GM12891 (cell line): Measurements from ENCODE around the gene MRFAP1. TPM values are rescaled to one million over a fixed set of nuclear protein-coding genes. Genes with fewer than 3 reads are reported as not detected.

ENCODE experiments used
- DNase-seq: peaks from one replicate; pipeline ENCODE4 v3.0.0; 2011; ENCODE audit warnings: low spot score; ENCODE audit not compliant: insufficient read length
- FAIRE-seq: peaks from 2 replicates; lab custom pipeline; 2011; peaks lifted over from hg19 to GRCh38; lab: Jason Lieb, UNC
- PAX5 ChIP-seq: IDR thresholded peaks from 2 replicates; pipeline ENCODE4 v1.6.1; 2011; ENCODE audit warnings: low read length, moderate library complexity, mild to moderate bottlenecking; ENCODE audit not compliant: insufficient read depth, severe bottlenecking
- POLR2A ChIP-seq: IDR thresholded peaks from 2 replicates; pipeline ENCODE4 v1.6.1; 2011; ENCODE audit warnings: low read depth, low read length, control low read depth
- POLR2AphosphoS5 ChIP-seq: IDR thresholded peaks from 2 replicates; pipeline ENCODE4 v1.6.1; 2011; ENCODE audit warnings: low read depth, low read length, control low read depth
- POU2F2 ChIP-seq: IDR thresholded peaks from 2 replicates; pipeline ENCODE4 v1.6.1; 2011; ENCODE audit warnings: low read depth, mild to moderate bottlenecking, control low read depth, low read length, moderate library complexity
- SPI1 ChIP-seq: IDR thresholded peaks from 2 replicates; pipeline ENCODE4 v1.6.1; 2011; ENCODE audit warnings: low read depth, low read length, control low read depth
- TAF1 ChIP-seq: IDR thresholded peaks from 2 replicates; pipeline ENCODE4 v1.6.1; 2011; ENCODE audit warnings: low read depth, low read length, control low read depth
- polyA plus RNA-seq: library from polyadenylated mRNA; unstranded; fragments of >200 nt; gene quantifications from one replicate; pipeline ENCODE4 v1.2.1, GENCODE V29; 2012; ENCODE audit warnings: low read depth, missing spikeins, inconsistent platforms; ENCODE audit not compliant: missing spikeins

Gene MRFAP1
- polyA plus RNA-seq = 84.5 TPM

- FAIRE-seq = peak; percentile 96
- peak; percentile 88 for DNase-seq
- TF ChIP-seq PAX5 (no peak), POU2F2 (0 out of 2 replicates have a peak, but pooled peaks have one; percentile 20), POLR2AphosphoS5 (peak; percentile 87; the same call in 1 of the 2 replicates), SPI1 (peak; percentile 50), POLR2A (peak; percentile 76), TAF1 (peak; percentile 98)
These were observed at the start of gene MRFAP1 for GRCh38 chr4:6640292-6641163. Gene MRFAP1, plus strand, starts transcription at chr4:6640685. Its CDS starts 178 bp downstream, at chr4:6640863.

GRCh38 chr4:6591313-6591712 is 49.2 kb upstream of the MRFAP1 start:
- no peak for DNase-seq
- TF ChIP-seq POU2F2 (0 out of 2 replicates have a peak, but pooled peaks have one; percentile 21), POLR2A (no peak), SPI1 (no peak), TAF1 (no peak), PAX5 (no peak), POLR2AphosphoS5 (no peak)
- FAIRE-seq = peak; percentile 59

- FAIRE-seq (no peak), DNase-seq (no peak)
- no peak for TF ChIP-seq TAF1
- TF ChIP-seq POLR2AphosphoS5 = no peak
These were observed 48.7 kb upstream of the MRFAP1 start for GRCh38 chr4:6591781-6592180.

GRCh38 chr4:6592804-6593563 is 47.5 kb upstream of the MRFAP1 start:
- FAIRE-seq (no peak), DNase-seq (no peak)
- TF ChIP-seq POU2F2 (no peak), SPI1 (no peak), POLR2AphosphoS5 (no peak), POLR2A (no peak), TAF1 (no peak), PAX5 (no peak)

GRCh38 chr4:6594341-6594740 is 46.1 kb upstream of the MRFAP1 start:
- FAIRE-seq (no peak), DNase-seq (no peak)
- no peak for TF ChIP-seq POLR2A
- no peak for TF ChIP-seq POU2F2
- no peak for TF ChIP-seq POLR2AphosphoS5
- TF ChIP-seq TAF1 = no peak
- TF ChIP-seq PAX5 = no peak
- no peak for TF ChIP-seq SPI1

GRCh38 chr4:6594826-6595355 is 45.6 kb upstream of the MRFAP1 start:
- FAIRE-seq = no peak
- no peak for TF ChIP-seq SPI1
- DNase-seq = no peak

GRCh38 chr4:6595897-6596537 is 44.5 kb upstream of the MRFAP1 start:
- FAIRE-seq = peak; percentile 31

GRCh38 chr4:6596948-6597347 is 43.5 kb upstream of the MRFAP1 start:
- FAIRE-seq = no peak
- no peak for DNase-seq
- TF ChIP-seq POU2F2 (no peak), PAX5 (no peak), POLR2A (no peak), SPI1 (no peak), TAF1 (no peak), POLR2AphosphoS5 (no peak)

More at GRCh38 chr4:6595897-6596537, 44.5 kb upstream of the MRFAP1 start:
- DNase-seq = no peak
- TF ChIP-seq POLR2AphosphoS5 = no peak
- no peak for TF ChIP-seq POU2F2
- TF ChIP-seq TAF1 = no peak
- TF ChIP-seq PAX5 = no peak
- TF ChIP-seq POLR2A = no peak
- TF ChIP-seq SPI1 = no peak

GRCh38 chr4:6598127-6598526 is 42.4 kb upstream of the MRFAP1 start:
- TF ChIP-seq SPI1 (no peak), POU2F2 (no peak)
- FAIRE-seq = no peak
- DNase-seq = no peak
